ENCODE results near the gene DCP1B. TPM values are rescaled to one million over a fixed set of nuclear protein-coding genes. Genes with fewer than 3 reads are reported as not detected.

Gene DCP1B
- total RNA-seq, 1 experiment from 2014 or later, result 25.7 TPM

- DNase-seq (ENCODE audit: low spot score), result no peak
Observed at GRCh38 chr12:1896964-1897363, 107.3 kb downstream of the DCP1B start.

Other genes starting within 250 kb of the DCP1B start
- gene LRTM2, start 183.9 kb downstream of the DCP1B start, total RNA-seq (2014; rRNA removed; shearing (Covaris generic)), result not detected in 2 replicates
- not detected in 2 replicates for gene CACNA2D4, start 85.8 kb downstream of the DCP1B start, total RNA-seq (2014; rRNA removed; shearing (Covaris generic))
- gene CACNA1C, start 48.5 kb upstream of the DCP1B start, total RNA-seq (2014; rRNA removed; shearing (Covaris generic)), result 1.5 TPM in 2 replicates

Data from H4 (cell line).